PFSK-1 (cell line): ENCODE data around the gene MRPL45.

Experiments
- POLR2AphosphoS5 ChIP-seq: IDR thresholded peaks from 2 replicates; pipeline ENCODE4 v1.6.1; 2012; ENCODE audit warnings: low read depth, mild to moderate bottlenecking, control low read depth, low read length, moderate library complexity
- TAF1 ChIP-seq: IDR thresholded peaks from 2 replicates; pipeline ENCODE4 v1.6.1; 2012; ENCODE audit warnings: low read length, control low read depth, borderline replicate concordance; ENCODE audit not compliant: insufficient read depth

DNA sequence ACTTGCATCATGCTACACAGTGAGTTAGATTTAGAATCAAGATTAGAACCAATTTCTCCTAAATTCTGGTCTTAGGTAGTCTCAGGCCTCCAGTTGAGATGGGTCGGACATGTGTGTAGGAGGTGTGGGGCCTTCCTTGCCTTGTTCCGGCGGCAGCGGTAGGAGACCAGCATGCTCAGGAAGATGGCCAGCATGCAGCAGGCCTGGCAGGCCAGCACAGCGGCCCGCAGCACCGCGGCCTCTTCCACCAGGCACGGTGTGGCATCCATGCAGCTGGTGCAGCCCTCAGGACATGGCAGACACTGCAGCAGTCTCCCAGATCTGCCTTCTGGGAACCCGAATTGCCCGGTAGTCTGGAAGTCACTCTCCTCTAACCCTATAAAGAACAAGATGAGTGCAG is 39.9 kb downstream of the MRPL45 start:
- TF ChIP-seq TAF1 (no peak), POLR2AphosphoS5 (no peak)
